ENCODE results near the gene FBXL13.
"Not testable (repeated sequence)": the region's sequence is repeated elsewhere in the genome, so short reads cannot be mapped to it uniquely, and the experiment has no call there.

Gene FBXL13

DNA sequence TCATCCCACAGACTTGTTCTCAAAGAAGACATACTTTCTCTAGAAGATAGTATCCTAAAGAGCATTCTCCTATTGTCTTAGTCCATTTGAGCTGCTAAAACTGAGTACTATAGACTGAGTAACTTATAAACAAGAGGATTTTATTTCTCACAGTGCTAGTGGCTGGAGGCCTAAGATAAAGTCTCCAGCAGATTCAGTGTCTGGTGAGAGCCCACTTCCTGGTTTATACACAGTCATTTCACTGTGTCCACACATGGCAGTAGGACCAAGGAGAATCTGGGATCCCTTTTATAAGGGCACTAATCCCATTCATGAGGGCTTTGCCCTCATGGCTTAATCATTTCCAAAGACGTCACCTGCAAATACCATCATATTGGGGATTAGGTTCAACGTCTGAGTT lies 93.1 kb downstream of the FBXL13 start:
- Histone ChIP-seq H2BK5ac (ENCODE audit: low read depth, low read length, poor library complexity) (no peak overlapping the region), H3K9me3 (ENCODE audit: insufficient read depth, low read depth, low read length) (peaks cover 1% of the 10 kb centered on the region), H3K36me3 (ENCODE audit: control insufficient read depth in 1 of 2, insufficient read depth in 2 of 2, low read length in 2 of 2) (no peaks in the 10 kb centered on the region), H3K23ac (ENCODE audit: low read length) (no peak overlapping the region), H3K14ac (ENCODE audit: low read length) (no peak overlapping the region), H2BK120ac (ENCODE audit: insufficient read depth, low read length, poor library complexity) (no peak overlapping the region), H3K4me1 (ENCODE audit: control insufficient read depth in 1 of 2, insufficient read depth in 2 of 2, low read length in 2 of 2) (peaks cover 3 to 4% of the 10 kb centered on the region in 2 experiments), H3K27ac (ENCODE audit: low read depth, low read length) (no peak overlapping the region), H4K8ac (ENCODE audit: low read depth, low read length) (no peak overlapping the region), H4K12ac (ENCODE audit: low read depth, low read length) (no peak overlapping the region), H3K4me3 (ENCODE audit: low read depth, low read length) (no peak overlapping the region), H3K9ac (ENCODE audit: low read length) (no peak overlapping the region), H3K27me3 (ENCODE audit: insufficient read depth, low read length) (no peaks in the 10 kb centered on the region), H3K79me2 (ENCODE audit: control insufficient read depth, insufficient read depth, low read length, poor library complexity) (no peaks in the 10 kb centered on the region), H3K18ac (ENCODE audit: low read length) (no peak overlapping the region), H2BK12ac (ENCODE audit: low read length) (no peak overlapping the region), H3K4ac (ENCODE audit: low read depth, low read length) (no peak overlapping the region), H2AK5ac (ENCODE audit: low read length) (no peak overlapping the region), H3K79me1 (ENCODE audit: low read length) (no peaks in the 10 kb centered on the region), H2AFZ (ENCODE audit: insufficient read depth, low read length, poor library complexity) (no peak overlapping the region), H3K4me2 (ENCODE audit: low read length) (no peak overlapping the region), H4K91ac (ENCODE audit: low read depth, low read length) (no peak overlapping the region)
- no CpG with 5 or more reads among the region's 2 CpGs for WGBS (ENCODE audit: extremely low coverage, insufficient coverage, insufficient read length)
- peak in 1 of 2 donors; percentile 26 for DNase-seq

DNA sequence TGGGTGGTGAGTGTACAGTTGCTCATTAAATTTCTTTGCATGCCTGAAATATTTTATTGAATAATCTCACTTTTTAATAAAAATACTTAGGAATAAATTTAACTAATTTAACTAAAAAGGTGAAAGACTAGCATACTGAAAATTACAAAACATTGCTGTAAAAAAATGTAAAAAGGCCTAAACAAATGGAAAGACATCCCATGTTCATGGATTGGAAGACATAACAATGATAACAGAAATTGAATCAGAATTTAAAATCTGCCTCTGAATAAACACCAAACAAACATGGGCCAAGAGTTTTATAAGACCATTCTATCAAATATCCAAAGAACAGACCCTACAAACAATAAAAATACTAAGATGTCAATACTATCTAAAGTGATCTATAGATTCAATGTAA lies 94.9 kb downstream of the FBXL13 start:
- Histone ChIP-seq H3K79me1 (ENCODE audit: low read length) (no peaks in the 10 kb centered on the region), H3K9ac (ENCODE audit: low read length) (no peak overlapping the region), H3K14ac (ENCODE audit: low read length) (no peak overlapping the region)

DNA sequence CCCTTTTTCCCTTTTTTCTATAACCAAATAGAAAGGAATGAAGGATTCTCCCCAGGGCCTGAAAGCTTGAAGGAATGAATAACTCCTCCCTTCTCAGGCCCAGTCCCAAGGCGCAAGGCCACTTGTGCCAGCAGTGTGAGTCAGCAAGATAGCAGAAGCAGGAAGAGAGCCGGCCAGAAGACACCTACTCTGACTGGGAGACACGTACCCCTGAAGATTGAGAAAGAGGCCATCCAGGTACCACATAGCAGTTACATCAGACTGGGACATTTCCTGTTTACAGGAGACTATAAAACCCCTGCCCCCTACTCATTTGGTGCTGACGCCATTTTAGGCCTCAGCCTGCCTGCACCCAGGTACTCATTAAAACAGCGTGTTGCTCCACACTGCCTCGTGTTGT lies 96.3 kb downstream of the FBXL13 start:
- no CpG with 5 or more reads among the region's 6 CpGs for WGBS (ENCODE audit: extremely low coverage, insufficient coverage, insufficient read length)

More for the DNA sequence above, 94.9 kb downstream of the FBXL13 start:
- DNase-seq, result no peak
- Histone ChIP-seq H3K27ac (ENCODE audit: low read depth, low read length) (no peak overlapping the region), H3K9me3 (ENCODE audit: insufficient read depth, low read depth, low read length) (no peaks in the 10 kb centered on the region), H4K8ac (ENCODE audit: low read depth, low read length) (no peak overlapping the region), H3K4me2 (ENCODE audit: low read length) (no peak overlapping the region), H3K79me2 (ENCODE audit: control insufficient read depth, insufficient read depth, low read length, poor library complexity) (no peaks in the 10 kb centered on the region), H2BK5ac (ENCODE audit: low read depth, low read length, poor library complexity) (no peak overlapping the region), H3K18ac (ENCODE audit: low read length) (no peak overlapping the region), H3K4me3 (ENCODE audit: low read depth, low read length) (no peak overlapping the region), H3K36me3 (ENCODE audit: control insufficient read depth in 1 of 2, insufficient read depth in 2 of 2, low read length in 2 of 2) (no peaks in the 10 kb centered on the region), H2BK120ac (ENCODE audit: insufficient read depth, low read length, poor library complexity) (no peak overlapping the region), H4K12ac (ENCODE audit: low read depth, low read length) (no peak overlapping the region), H3K23ac (ENCODE audit: low read length) (no peak overlapping the region), H2BK12ac (ENCODE audit: low read length) (no peak overlapping the region), H3K4me1 (ENCODE audit: control insufficient read depth in 1 of 2, insufficient read depth in 2 of 2, low read length in 2 of 2) (no peaks in the 10 kb centered on the region), H2AK5ac (ENCODE audit: low read length) (no peak overlapping the region), H4K91ac (ENCODE audit: low read depth, low read length) (no peak overlapping the region), H3K27me3 (ENCODE audit: insufficient read depth, low read length) (no peaks in the 10 kb centered on the region), H2AFZ (ENCODE audit: insufficient read depth, low read length, poor library complexity) (no peak overlapping the region), H3K4ac (ENCODE audit: low read depth, low read length) (no peak overlapping the region)

DNA sequence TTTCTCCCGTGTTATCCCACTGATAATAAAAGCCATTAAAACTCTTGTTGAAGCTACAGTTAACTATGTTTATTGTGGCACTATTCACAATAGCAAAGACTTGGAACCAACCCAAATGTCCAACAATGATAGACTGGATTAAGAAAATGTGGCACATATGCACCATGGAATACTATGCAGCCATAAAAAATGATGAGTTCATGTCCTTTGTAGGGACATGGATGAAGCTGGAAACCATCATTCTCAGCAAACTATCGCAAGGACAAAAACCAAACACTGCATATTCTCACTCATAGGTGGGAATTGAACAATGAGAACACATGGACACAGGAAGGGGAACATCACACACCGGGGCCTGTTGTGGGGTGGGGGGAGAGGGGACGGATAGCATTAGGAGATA lies 97.0 kb downstream of the FBXL13 start:
- not testable (repeated sequence) for H2AFZ ChIP-seq (ENCODE audit: insufficient read depth, low read length, poor library complexity); H3K9ac ChIP-seq (ENCODE audit: low read length); H3K27ac ChIP-seq (ENCODE audit: low read depth, low read length); H3K27me3 ChIP-seq (ENCODE audit: insufficient read depth, low read length); H3K79me2 ChIP-seq (ENCODE audit: control insufficient read depth, insufficient read depth, low read length, poor library complexity); H3K79me1 ChIP-seq (ENCODE audit: low read length); H3K4ac ChIP-seq (ENCODE audit: low read depth, low read length); H3K9me3 ChIP-seq (ENCODE audit: insufficient read depth, low read depth, low read length); H3K23ac ChIP-seq (ENCODE audit: low read length); H3K14ac ChIP-seq (ENCODE audit: low read length); H4K8ac ChIP-seq (ENCODE audit: low read depth, low read length); H3K4me3 ChIP-seq (ENCODE audit: low read depth, low read length); H4K91ac ChIP-seq (ENCODE audit: low read depth, low read length); H3K36me3 ChIP-seq (ENCODE audit: control insufficient read depth in 1 of 2, insufficient read depth in 2 of 2, low read length in 2 of 2); H2BK12ac ChIP-seq (ENCODE audit: low read length); H2BK120ac ChIP-seq (ENCODE audit: insufficient read depth, low read length, poor library complexity); DNase-seq; H2AK5ac ChIP-seq (ENCODE audit: low read length); H3K4me2 ChIP-seq (ENCODE audit: low read length); H3K4me1 ChIP-seq (ENCODE audit: control insufficient read depth in 1 of 2, insufficient read depth in 2 of 2, low read length in 2 of 2); H4K12ac ChIP-seq (ENCODE audit: low read depth, low read length); H3K18ac ChIP-seq (ENCODE audit: low read length); H2BK5ac ChIP-seq (ENCODE audit: low read depth, low read length, poor library complexity)
- no CpG with 5 or more reads among the region's 4 CpGs for WGBS (ENCODE audit: extremely low coverage, insufficient coverage, insufficient read length)

More for the DNA sequence above, 96.3 kb downstream of the FBXL13 start:
- no peaks in the 10 kb centered on the region for H3K4me1 ChIP-seq (ENCODE audit: control insufficient read depth in 1 of 2, insufficient read depth in 2 of 2, low read length in 2 of 2)
- no peak overlapping the region for H3K23ac ChIP-seq (ENCODE audit: low read length)
- no peaks in the 10 kb centered on the region for H3K79me2 ChIP-seq (ENCODE audit: control insufficient read depth, insufficient read depth, low read length, poor library complexity)
- H3K27ac ChIP-seq (ENCODE audit: low read depth, low read length), result no peak overlapping the region
- no peak overlapping the region for H3K14ac ChIP-seq (ENCODE audit: low read length)
- H3K36me3 ChIP-seq (ENCODE audit: control insufficient read depth in 1 of 2, insufficient read depth in 2 of 2, low read length in 2 of 2), result no peaks in the 10 kb centered on the region
- H2BK12ac ChIP-seq (ENCODE audit: low read length), result no peak overlapping the region
- H3K9me3 ChIP-seq (ENCODE audit: insufficient read depth, low read depth, low read length), result no peaks in the 10 kb centered on the region
- H2AFZ ChIP-seq (ENCODE audit: insufficient read depth, low read length, poor library complexity), result no peak overlapping the region
- H3K4ac ChIP-seq (ENCODE audit: low read depth, low read length), result no peak overlapping the region
- no peak overlapping the region for H3K4me3 ChIP-seq (ENCODE audit: low read depth, low read length)
- H4K12ac ChIP-seq (ENCODE audit: low read depth, low read length), result no peak overlapping the region
- H2BK5ac ChIP-seq (ENCODE audit: low read depth, low read length, poor library complexity), result no peak overlapping the region
- H3K27me3 ChIP-seq (ENCODE audit: insufficient read depth, low read length), result no peaks in the 10 kb centered on the region
- no peak overlapping the region for H2AK5ac ChIP-seq (ENCODE audit: low read length)
- H4K8ac ChIP-seq (ENCODE audit: low read depth, low read length), result no peak overlapping the region
- no peak overlapping the region for H3K18ac ChIP-seq (ENCODE audit: low read length)
- H3K9ac ChIP-seq (ENCODE audit: low read length), result no peak overlapping the region
- H4K91ac ChIP-seq (ENCODE audit: low read depth, low read length), result no peak overlapping the region
- no peak overlapping the region for H2BK120ac ChIP-seq (ENCODE audit: insufficient read depth, low read length, poor library complexity)
- DNase-seq, result peak; percentile 52 to 64
- no peak overlapping the region for H3K4me2 ChIP-seq (ENCODE audit: low read length)
- no peaks in the 10 kb centered on the region for H3K79me1 ChIP-seq (ENCODE audit: low read length)
